ENCODE data around the gene RUNX2.

The RUNX2 gene

DNA sequence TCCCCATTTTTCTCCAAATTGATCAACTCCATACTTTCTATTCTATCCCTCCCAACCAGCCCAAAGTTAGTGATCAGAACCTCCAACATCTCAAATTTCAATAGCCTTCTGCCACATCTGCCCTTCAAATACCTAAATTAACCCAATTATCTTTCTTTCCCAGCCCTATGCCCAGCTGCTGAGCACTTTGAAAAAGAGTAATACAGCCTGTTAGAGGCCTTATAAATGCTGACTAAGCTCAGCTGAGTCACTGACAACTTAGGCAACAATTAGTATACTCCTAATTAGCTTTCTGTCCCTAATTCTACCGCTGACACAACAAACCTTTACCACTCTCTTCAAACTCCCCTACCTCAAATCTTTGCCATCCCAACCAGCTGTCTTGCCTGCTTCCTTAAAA lies 23.5 kb downstream of the RUNX2 start:
- DNase-seq: no peak

DNA sequence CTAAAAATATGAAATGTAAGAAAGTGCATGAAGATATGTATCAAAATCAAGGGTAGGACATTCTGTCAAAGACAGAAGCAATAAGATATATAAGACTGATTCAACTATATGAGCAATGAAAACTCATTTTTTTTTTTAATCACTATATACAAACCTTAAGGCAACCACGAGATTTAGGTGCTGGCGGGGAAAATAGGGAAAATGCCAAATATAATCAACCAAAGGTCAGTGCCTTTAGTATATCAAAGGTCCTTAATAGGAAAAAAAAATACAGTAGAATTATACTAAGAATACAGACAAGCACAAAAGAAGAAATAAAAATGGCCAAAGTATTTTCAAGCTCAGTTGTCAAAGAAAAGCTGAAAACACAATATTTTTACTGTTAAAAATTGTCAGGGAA lies 25.5 kb downstream of the RUNX2 start:
- no peak for DNase-seq

DNA sequence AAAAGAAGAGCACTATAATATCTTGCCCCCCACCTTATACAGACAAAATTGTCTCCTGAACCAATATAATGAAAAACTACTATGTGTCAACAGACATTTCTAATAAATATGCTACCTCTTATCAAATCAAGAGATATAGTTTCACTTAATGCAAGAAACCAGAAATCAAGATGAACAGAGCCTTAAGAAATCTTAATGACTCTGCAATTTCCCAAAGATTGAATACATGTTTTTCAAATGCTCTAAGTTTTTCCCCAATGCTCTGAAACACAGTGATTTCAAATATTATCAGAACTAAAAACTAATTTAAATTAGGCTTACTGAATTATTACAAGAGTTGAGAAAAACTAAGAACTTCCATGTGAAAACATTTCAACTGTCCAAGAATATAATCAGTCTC lies 36.3 kb downstream of the RUNX2 start:
- no peak for DNase-seq

DNA sequence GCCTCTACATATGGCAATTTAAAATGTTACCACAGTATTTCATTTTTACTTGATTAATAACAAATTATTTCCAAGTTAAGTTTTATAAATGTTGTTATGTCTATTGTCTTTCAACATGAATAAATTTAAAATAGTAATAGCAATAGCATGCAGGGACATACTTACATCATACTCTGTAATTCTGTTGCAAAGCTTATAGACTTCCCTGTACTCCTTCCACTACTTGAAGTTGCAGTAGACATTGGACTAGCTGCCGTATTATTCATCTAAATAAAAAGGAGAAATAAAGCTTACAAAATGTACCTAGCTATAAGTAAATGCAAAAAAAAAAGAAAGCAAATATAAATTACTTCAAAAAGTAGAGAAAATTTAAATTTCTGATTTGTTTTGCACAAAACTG lies 36.9 kb downstream of the RUNX2 start:
- DNase-seq: no peak

DNA sequence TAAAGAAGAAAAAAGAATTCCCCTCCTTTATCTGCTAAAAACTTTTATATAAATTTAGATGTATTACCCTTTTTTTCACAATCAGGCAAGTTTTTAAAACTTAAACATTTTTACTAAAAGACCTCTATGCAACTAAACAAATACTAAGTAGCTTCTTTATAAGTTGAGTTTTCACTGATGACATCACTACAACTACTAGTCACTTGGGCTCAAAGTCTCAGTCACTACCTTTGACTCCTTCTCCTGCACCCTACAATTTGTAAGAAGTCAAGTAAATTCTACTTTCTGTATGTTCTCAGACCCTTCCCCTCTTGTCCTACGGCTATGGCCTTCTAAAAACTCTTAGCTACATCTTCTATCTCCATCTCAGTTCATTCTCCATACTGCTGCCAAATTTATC lies 38.4 kb downstream of the RUNX2 start:
- DNase-seq: no peak

DNA sequence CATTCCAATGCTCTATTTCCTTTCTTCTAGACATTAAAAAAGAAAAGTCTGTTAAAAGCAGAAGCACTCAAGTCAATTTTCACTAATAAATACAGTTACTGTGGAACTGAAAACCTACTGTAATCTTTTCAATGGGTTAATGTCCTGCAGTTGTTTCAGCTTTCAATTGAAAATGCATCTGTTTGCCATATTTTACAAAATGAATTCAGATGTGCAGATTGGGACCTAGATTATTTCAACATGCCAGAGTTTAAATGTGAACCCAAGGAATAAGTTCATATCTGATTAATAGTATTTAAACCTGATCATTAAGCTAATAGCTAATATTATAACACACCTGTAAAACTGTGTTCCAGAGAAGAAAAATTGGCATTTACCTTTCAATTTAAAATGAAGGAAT lies 39.9 kb downstream of the RUNX2 start:
- no peak for DNase-seq

DNA sequence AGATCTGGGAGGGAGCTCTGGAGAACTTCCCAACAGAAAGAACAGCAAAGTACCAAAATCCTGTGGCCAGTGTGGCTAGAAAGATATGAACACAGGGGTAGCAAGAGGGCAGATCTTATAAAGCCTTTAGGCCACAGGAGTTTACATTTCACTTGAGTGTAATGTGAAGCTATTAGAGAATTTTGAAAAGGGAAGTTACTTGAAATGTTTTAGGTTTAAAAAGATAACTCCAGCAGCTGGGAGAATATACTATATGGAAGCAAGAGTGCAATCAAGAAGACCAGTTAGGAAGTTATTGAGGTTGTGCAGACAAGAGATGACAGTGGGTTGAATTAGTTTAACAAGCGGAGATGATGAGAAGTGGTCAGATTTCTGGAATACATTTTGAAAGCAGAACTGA lies 41.7 kb downstream of the RUNX2 start:
- DNase-seq: no peak

DNA sequence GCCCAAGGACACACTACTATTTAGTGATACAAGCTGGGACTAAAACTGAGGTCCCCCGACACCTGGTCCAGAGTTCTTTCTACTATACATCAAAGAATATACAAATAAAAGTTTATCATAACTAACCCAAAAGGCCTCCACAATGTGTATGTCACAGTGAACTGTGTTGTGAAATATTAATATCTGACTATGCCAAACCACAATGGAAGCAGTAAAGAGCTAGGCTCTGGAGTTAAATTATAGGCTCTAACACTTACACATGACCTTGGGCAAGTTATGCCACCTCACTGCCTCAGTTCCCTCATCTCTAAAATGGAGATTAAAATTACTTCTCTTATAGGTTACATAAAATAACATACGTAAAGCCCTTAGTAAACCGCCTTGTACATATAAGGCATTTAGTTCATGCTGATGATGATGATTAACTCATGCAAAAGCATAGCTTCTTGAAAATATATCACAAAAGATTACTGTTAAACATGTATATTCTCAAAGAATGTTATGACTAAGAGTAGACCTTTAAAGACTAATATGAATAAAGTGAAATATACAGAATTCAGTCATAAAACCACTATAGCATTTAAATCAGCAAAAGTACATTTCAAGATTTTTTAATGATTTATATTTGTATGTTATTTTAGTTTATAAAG lies 43.9 kb downstream of the RUNX2 start:
- no peak for DNase-seq

DNA sequence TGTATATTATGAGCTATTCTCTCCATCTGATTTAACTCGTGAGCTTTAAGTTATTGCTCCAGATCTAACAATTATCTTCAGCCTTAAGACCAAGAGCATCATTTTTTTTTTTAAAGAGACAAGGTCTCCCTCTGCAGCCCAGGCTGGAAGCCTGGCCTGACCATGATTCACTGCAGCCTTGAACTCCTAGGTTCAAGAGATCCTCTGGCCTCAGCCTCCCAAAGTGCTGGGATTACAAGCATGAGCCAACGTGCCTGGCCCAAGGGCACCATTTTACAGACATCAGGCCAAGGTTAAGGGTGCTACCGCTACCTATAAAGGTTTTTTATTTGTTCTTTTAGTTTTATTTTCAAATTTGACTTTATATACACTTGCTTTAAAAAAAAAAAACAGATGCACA lies 47.3 kb downstream of the RUNX2 start:
- no peak for DNase-seq

DNA sequence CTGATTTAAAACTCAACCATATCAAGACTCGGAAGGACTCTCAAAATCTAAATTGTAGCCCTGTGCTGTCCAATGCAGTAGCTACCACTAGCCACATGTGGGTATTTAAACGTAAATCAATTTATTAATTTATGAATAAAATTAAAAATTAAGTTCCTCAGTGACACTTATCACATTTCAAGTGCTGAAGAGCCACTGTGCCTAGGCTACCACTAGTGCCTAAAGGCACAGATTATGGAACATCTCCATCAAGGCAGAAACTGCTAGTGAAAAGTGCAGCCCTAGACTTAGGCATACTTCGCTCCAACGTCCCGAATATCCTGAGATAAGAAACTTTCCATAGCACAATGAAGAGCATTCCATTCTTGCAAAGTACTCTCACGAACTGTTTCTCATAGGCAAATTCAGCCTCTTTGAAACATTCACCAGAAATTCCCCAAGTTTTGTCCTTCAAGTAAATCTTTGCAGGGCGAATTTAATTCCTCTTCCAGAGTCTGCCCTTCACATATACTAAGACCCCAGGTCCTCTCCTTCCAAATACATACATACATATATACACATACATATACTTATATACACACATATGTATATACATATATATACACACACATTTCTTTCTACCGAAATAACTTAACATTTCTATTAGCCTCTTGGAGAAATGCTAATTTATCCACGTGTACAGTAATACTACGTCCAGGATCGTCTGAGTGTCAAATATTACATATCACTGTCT lies 48.3 kb downstream of the RUNX2 start:
- no peak for DNase-seq

DNA sequence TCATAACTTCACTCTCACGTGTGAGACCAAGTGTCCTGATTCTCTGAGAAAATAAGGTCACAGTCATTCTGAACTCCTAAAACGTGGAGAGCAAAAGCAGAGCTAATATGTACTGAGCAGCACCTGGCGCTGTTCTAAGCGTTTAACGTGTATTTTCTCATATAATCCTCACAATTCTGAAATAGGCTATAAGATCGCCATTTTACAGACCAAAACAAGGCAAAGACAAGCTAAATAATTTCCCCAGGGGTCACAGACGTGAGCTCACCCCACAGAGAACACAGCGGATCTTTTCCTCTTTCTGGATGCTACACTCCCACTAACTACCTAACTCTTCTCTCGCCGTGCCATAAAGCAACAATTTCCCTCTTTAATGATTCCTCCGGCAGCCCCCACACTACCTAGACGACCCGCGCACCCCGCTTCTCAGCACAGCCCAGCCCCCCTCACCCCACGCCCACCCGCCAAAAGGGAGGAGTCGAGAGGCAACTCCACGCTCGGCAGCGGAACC lies 49.0 kb downstream of the RUNX2 start:
- no peak for DNase-seq

DNA sequence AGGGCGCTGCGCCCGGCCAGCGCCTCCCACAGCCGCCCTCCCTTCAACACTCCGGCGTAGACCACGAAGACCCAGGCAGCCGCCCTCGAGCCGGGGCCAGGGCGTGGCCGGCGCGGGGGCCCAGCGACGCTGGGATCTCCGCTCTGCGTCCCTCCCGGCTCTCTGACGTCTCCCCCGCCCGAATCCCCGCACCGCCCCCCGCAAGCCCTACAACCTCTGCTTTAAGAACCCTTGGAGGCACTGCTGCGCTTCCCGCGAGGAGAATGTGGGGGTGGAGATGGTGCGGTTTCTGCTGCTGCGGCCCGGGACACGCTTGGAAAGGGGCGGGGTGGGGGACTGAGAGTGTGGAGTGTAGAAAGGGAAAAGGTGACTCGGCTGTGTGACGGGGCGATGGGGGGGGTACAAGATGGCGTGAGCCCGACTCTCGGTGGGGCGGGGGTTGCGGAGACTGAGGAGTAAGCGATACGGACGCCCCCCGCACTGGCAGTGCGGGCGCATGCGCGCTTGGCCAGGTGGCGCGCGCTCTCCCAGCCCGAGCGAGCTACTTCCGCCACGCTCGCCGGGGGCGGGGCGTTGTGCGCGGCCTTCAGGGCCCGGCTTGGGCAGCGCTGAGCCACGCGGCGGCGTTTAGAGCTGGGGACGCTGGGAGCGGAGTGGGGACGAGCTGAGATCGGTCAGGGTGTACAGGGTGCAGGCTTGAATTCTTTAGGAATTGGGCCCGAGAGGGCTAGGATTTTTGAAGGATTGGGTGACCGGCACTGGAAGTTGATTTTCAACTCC lies 49.6 kb downstream of the RUNX2 start, which contains the start of gene SUPT3H:
SUPT3H (minus strand) TSS at position 381 of the 780 bp plus-strand sequence.
- DNase-seq: peak; percentile 94

DNA sequence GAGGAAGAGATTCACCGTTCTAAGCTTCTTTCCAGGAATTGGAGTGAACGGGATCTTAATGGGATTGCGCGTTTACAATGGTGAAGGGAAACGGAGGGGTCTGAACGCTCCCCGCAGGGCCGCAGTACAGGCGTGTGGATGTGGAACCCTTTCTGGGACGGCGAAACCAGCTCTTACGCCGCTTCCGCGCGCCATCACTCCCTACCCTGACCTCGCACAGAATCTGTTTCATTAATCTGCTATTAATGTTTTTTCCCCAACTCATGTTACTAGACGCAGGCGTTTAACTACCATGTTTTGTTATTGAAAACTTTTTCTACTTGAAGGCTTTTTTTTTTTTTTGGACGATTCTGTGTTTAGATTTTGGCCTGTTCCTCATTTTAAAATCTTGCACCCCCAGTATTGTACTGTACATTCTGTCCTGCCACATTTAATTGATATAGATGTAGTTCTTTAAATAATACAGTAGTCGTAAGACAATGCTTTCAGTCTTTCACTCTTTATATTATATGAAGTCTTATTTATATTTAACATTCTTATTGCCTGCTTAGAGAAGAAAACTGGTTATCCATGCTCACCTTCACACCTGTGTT lies 50.3 kb downstream of the RUNX2 start:
- no peak for DNase-seq

DNA sequence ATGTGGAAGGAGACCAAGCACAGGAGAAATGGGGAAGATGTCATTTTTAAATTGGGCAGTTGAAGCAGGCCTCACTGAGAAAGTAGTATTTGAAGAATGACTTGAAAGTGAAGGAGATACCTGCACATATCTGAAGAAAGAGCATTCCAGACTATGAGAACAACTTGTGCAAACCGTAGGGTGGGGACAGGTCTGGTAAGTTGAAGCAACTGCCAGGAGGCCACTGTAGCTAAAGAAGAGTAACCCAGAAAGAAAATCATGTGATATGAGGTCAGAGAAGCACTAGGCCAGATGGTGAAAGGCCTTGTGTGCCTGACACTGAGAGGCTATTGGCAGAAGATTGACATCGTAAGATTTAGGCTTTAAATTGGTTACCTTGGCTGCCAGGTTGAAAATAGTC lies 54.3 kb downstream of the RUNX2 start:
- DNase-seq: no peak

DNA sequence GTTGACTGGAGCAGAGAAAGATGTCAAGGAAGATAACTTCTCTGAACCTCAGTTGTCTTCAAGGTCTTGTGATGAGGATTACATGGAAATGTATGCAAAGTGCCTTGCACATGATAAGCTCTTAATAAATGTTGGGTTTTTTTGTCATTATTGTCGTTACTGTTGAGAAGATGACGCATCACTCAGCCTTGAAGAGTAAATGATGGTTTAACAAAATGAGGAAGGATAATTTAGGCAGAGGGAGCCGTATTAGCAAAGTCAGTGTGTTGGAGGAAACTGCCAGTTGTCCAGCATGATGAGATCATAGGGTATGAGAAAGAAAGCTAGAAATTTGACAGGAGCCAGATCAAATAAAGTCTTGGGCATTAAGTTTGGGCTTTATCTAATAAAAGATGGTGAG lies 58.4 kb downstream of the RUNX2 start:
- DNase-seq: no peak

DNA sequence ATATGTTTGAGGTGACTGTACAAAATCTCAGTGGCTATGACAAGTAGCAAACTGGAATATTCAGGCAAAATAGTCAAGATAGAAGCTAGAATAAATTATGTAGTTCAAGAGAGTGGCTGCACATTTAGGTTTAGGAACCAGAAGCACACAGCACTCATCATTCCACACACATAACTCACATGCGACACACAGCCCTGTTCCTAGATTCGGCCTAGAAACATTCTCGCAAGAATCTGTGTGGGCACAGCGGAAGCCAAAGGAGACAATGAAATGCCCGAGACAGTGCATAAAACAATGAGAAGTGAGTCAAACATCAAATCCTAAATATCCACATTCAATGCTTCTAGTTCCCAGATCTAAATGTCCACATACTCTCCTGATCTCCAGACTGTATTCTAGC lies 59.1 kb downstream of the RUNX2 start:
- DNase-seq: no peak

DNA sequence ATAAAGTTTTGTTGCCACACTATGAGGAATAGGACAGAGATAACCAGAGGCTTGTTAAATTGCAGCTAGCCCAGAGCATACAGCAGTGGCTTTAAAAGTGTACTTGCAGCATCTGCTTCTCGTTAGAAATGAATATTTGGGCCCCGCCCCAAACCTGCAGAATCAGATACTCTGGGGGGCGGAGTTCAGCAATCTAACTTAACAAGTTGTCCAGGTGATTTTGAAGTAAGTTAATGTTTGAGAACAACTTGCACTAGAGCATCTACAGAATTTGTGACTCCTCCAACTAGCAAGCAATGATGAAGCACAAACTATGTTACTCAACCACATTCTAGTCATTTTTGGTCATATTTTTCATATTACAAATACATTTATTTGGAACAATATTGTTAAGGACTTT lies 60.2 kb downstream of the RUNX2 start:
- no peak for DNase-seq

DNA sequence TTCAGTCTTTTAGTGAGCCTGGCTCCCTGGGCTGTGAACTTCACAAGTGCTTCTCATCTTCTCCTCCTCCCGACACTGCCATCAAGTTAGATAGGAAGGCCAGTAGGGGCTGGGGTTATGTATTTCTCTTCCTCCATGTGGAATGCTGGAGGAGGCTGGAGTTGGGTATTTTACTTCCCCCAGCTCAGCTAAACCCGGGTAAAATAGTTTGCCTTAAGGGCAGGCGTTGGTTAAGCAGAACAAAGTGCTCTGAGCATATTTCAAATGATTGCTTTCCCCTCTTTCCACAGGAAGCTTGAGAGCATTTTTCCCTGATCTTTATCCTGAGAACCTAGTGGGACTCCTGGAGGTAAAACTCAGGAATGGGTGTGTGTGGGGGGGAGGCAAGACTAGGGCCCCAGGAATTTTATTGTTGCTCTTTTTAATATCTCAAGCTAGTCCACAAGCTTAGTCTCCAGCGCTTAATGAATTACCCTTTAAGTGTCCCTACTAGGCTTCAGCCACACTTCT lies 66.5 kb downstream of the RUNX2 start:
- DNase-seq: no peak

DNA sequence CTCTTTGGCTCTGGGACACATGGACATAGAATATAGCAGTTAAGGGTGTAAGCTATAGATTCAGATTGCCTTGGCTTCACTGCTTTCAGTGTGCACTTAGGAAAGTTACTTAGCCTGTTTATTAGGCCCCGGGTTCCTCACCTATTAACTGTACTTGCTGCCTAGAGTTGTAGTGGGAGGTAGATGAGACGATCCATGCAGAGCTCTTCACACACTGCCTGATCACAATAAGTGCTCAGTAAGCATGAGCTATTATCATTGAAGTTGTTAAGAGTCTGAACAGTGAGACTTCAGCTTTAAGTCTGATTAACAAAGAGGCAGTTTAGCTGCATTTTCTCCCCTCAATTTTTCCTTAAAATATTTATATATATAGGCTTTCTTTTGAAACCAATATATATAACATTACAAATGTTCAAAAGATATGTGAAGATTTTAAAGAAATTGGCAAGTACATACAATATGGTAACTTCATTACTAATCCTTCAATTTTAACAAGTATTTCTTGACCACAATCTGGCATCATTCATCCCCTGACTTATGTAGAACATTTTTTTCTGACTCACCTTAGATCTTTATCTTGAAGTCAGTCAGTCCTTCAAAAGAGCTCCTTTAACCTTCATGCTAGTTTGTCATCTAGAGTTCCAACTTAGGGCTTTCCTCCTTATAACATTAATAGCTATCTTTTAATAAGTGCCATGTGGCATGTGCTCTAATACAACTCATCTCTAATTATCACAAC lies 70.1 kb downstream of the RUNX2 start:
- DNase-seq: no peak

DNA sequence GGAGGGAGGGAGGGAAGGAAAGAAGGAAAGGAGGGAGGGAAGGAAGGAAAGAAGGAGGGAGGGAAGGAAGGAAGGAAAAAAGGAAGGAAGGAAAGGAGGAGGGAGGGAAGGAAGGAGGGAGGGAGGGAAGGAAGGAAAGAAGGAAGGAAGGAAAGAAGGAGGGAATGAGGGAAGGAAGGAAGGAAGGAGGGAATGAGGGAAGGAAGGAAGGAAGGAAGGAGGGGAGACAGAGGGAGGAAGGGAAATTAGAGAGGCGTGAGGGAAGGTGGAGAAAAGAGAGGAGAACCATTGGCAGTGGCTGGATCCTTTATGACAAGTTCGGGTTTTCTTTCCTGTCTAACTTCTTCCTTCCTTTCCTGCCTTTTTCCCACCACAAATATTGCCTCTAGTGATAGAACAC lies 71.9 kb downstream of the RUNX2 start:
- no peak for DNase-seq

DNA sequence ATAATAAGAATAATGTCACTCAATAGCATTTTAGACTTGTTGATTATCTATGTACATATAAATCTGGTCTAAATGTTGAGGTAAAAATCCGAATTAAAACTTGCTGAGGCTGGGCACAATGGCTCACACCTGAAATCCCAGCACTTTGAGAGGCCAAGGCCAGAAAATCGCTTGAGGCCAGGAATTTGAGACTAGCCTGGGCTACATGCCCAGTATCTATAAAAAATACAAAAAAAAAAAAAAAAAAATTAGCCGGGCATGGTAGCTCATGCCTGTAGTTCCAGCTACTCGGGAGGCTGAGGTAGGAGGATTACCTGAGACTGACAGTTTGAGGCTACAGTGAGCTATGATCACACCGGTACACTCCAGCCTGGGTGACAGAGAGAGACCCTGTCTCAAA lies 83.8 kb downstream of the RUNX2 start:
- no peak for DNase-seq

DNA sequence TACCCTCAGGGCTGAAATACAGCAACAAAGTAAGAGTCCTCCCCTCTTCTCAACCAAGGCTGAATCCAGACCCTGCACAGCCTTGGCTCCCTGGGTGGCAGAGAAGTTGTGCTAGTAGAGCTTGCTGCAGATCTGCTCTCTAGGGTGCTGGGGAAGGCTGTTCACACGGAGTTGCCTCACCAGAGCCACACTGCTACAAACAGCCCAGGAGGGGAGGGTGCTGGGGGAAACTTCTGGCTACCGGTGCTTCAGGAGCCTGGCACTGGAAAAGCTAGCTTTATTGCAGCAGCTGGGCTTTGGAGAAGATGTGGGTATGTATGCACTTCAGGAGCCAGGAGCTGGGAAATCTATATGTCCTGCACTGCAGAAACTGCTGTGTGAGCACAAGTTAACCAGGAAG lies 87.2 kb downstream of the RUNX2 start:
- DNase-seq: no peak

Data from KG1 (cell line).